DMS114 treated with DMSO at 0.1 percent for 48 hours (cell line): ENCODE data around the gene MRPL32.
A peak's percentile ranks its signal among the peaks of the same experiment; 100 is the strongest.

Source experiments
- DNase-seq: peaks from one replicate; lab custom pipeline; 2025; ENCODE audit not compliant: unreplicated experiment; lab: John Stamatoyannopoulos, UW

The MRPL32 gene

DNA sequence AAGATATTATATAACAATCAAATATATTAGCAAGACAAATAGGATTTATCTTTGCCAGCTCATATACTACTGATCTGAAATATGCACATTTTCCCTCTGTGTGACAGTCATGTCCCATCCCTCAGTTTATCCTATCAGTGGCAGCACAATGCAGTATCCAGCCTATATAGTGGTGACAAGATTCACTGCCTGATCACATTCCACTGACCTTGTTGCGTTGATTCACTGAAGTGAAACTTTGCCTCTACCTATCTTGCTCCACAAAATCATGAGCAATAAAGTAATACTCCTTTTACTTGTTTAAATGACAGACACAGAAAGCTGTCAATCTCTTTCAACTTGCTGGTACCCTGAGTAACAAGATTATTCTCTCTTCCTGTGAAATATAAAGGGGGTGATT is 6.5 kb upstream of the MRPL32 start:
- DNase-seq = no peak

DNA sequence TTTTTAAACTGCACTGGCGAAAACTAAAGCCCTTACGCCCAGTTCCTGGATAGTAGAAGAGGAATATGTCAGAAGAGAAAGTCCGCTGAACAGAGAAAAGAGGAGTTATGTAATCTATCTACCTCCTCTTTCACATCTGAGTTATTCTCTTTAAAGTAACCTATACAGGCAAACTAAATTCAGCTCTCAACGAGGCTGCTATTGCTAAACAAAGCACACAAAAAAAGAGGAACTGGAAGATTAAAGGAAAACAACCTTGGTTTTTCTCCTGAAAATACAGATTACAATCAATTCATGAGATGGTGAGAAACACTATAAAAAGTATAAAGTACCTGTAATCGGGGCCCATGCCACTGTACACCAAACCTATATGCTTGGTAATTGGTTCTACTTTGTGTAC is 6.0 kb upstream of the MRPL32 start:
- no peak for DNase-seq

- no peak for DNase-seq
These were observed 3.4 kb upstream of the MRPL32 start for GRCh38 chr7:42928754-42929153.

DNA sequence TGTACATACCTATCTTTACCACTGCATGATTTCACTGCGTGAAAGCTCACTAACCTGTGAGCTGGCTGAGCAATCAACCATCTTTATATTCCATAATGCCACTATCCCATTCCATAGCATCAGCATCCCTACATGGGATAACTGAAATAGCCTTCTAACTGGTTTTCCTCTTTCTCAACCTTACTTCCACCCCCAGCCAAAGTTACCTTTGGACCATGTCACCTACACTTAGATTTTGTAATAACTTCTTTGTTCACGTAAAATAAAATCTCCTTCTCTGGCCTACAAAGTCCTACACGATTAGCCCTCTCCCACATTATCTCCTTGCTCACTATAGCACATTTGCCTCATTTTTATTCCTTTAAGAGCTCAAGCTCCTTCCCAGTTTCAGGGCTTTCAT is 2.7 kb upstream of the MRPL32 start:
- DNase-seq = no peak

DNA sequence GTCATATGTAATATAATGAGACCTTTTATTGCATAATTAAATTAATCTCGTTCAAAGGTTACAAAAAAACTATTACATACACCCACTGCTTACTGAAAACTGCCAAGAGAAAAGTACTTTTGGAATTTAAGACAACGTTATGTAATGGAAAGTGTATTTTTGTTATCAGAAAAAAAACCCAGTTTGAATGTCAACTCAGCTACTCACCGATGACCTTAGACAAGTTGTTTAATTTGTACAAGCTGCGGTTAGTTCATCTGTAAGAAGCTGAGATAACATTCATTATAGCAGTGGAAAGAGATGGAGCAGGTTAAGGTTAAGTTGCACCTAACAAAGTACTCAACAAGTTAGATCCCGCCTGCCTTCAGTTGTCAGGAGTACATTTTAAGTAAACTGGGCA is 1.3 kb upstream of the MRPL32 start:
- no peak for DNase-seq

DNA sequence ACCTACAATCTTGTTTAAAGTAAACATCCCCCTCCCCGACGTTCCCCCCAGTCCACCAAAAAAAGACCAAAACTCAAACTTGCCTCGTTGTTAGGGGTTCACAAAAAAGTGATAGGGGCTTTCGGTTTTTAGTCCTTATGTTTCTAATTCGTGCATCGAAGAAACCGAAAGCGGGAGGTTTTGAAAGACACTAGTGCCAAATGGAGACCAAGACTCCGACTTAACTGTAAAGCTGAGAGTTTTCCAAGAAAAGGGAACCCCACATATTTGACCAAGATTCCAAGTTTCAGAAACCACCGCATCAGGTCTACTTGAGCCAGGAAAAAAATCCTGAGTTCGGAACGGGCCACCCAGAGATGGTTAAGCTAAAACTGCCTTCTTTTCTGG is 736 bp upstream of the MRPL32 start:
- DNase-seq = no peak

DNA sequence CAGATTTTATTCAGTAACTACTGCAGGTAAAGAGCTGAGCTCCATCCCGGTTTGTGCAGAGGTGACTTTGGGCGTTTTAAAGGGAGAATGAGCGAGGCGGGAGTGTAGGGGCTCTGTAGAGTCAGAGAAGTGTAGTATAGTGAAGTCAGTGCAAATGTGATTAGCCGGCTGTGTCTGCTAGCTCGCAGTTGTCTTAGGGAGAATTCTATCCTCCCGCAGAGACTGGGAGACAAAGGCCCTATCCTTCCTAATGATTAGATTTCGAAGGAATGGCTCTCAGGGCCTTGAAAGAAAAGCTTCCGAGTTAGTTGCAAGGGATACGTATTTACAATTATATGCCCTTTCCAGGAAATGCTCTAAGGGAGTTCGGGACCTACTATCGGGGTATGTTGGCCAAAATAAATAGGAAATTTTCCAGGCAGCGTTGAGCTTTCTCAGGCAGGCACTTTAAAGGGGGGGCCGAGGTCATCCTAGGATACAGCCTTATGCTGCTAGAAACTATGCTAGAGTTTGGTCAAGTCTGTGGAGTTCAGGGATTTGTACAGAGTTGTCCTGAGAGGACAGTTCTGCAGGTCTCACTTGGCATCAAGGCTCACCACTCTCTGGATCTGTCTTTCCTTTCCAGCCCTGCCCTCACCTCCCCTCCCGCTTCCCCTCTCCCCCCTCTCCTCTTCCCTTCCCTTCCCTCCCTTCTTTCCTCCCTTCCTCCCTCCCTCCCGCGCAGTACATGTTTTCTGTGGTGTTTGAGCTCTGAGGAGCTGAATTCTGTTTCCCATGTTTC is 825 bp downstream of the MRPL32 start:
- no peak for DNase-seq

GRCh38 chr7:42934291-42934690 is 2.1 kb downstream of the MRPL32 start:
- no peak for DNase-seq

DNA sequence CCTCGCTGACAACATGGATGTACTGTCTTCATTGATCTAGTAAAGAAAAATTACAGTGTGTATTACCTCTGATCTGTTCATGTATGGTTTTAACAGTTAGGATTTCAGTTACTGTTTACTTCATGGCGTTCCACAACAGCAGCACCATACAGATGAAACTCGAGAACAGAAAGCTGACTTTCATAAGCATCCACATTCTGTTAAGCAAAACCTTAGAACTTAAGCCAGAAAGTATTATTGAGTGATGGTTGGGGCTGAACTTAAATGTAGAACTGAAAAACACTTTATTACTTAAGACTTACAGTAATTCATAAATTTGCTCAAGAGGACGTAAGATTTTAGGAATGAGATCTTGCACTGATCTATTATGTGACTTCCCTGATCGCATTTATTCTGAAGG is 3.7 kb downstream of the MRPL32 start:
- no peak for DNase-seq

GRCh38 chr7:42939457-42940240 is 7.5 kb downstream of the MRPL32 start:
- no peak for DNase-seq

- DNase-seq = peak; percentile 44
These were observed 9.0 kb downstream of the MRPL32 start for GRCh38 chr7:42940985-42941847.

- DNase-seq = no peak
These were observed 13.8 kb downstream of the MRPL32 start for GRCh38 chr7:42945821-42946626.

- DNase-seq = no peak
These were observed 14.4 kb downstream of the MRPL32 start for GRCh38 chr7:42946627-42946950.

DNA sequence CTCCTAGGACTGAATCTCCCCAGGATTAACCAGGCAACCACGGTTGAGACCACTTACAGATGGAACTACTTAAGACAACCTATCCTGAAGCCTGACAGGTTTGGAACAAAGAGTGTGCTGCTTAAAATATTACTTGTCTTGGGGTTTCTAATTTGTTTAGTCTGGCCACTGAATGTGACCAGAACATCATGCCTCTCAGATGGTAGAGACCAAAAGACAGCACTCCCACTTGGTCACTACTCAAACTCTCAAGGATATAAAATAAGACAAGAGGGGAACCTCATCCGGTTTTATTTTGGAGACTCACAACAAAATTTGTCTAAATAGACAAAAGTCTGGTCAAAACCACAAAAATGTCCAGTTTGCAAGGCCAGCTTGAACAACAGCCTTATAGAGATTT is 15.3 kb downstream of the MRPL32 start:
- no peak for DNase-seq

DNA sequence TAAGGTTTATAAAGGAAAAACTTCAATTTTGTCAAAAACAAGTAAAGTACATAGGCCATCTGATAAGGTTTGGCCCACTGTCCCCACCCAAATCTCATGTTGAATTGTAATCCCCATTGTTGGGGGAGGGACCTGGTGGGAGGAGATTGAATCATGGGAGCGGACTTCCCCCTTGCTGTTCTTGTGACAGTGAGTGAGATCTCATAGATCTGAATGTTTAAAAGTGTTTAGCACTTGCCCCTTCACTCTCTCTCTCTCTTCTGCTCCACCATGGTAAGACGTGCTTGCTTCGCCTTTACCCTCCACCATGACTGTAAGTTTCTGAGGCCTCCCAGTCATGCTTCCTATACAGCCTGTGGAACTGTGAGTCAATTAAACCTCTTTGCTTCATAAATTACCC is 18.2 kb downstream of the MRPL32 start:
- DNase-seq = no peak

DNA sequence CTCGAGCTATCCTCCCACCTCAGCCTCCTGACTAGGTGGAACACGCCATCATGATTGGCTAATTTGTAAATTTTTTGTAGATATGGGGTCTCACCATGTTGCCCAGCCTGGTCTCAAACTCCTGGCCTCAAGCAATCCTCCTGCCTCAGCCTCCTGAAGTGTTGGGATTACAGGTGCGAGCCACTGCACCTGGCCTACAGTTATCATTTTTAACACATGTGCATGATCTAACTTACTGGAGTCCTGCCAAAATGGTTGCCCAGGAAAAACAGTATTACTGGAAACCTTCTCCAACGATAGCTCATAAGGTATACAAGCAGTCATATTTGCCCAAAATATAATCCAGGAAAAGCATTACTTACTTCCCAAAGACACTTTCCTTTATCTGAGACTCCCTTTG is 20.2 kb downstream of the MRPL32 start:
- DNase-seq = no peak

DNA sequence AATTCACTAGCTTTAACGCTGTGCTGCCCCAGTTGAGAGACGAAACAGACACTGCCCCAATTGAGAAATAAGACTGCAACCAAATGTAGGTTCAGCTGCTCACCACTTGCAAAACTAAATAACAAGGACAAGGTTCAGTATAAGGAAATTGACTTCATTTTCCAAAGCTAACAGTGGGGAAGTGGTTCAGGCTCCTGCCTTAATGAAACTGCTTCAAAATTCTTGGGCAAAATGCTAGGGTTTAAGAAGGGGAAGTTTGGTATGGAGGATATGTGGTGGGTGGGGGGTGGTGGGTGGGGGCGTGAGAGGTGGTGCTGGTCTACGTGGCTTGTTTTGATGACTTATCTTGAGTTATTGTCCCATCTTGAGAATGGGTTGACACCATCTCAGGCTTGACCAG is 21.8 kb downstream of the MRPL32 start:
- no peak for DNase-seq

DNA sequence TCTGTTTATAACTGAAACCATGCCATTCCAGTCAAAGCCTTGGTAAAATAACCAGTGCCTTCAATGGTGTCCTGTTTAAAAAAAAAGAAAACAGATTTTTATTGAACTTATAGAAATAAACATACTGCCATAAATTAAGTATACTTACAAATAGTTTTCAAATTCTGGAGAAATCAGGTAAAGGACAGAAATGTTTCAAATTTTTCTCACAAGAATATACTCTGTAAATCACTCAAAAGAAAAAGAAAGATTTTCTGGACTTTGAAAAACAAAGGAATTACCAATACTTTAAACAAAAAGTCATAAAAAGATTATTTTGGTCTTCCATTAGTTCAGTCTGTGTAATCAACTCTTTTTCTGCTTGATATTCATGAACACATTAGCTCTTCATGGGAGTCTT is 23.9 kb downstream of the MRPL32 start:
- DNase-seq = no peak

DNA sequence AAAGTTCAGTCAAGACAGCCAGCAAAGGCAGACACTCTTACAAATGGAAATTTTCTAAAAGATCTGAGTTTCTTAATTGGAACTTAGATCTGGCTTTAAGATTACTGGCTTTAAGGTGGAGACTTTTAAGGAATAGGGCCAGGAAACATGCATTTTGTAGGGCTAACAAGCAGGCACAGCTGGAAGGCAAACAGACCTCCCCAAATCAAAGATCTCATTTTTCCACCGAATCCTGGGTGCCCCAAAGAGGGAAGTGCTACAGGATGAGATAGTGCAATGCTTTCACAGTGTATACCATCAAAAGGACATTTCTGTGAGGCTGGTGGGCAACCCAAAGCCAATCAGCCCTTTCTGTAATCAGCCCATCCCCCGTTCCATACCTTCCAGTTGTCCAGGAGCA is 27.4 kb downstream of the MRPL32 start:
- no peak for DNase-seq

- DNase-seq = no peak
These were observed 28.6 kb downstream of the MRPL32 start for GRCh38 chr7:42960762-42961161.

GRCh38 chr7:42961170-42961569 is 29.0 kb downstream of the MRPL32 start:
- DNase-seq = no peak
